ENCODE measurements around the gene BAG3. TPM values are rescaled to one million over a fixed set of nuclear protein-coding genes. Genes with fewer than 3 reads are reported as not detected.

The BAG3 gene
- total RNA-seq, 1 donor from 2014 or later = 2.3 TPM

- Histone ChIP-seq H3K4me3 (no peak overlapping the region), H3K4me2 (no peak overlapping the region), H3K9ac (no peak overlapping the region), H3K4me1 (peaks cover 29% of the 10 kb centered on the region), H3K79me2 (ENCODE audit: low read depth) (peaks cover 29% of the 10 kb centered on the region), H2AFZ (replicated peaks) (no peak overlapping the region), H3K9me3 (ENCODE audit: low read depth) (no peaks in the 10 kb centered on the region), H3K36me3 (no peaks in the 10 kb centered on the region), H3K27ac (peak overlapping the region; percentile 13), H3F3A (ENCODE audit: low read depth) (peaks cover 13% of the 10 kb centered on the region), H4K20me1 (ENCODE audit: low read depth) (peaks cover 41% of the 10 kb centered on the region), H3K27me3 (peaks cover 6% of the 10 kb centered on the region)
- TF ChIP-seq EZH2 (IDR thresholded peaks at IDR 0.05) (no peak), EZH2phosphoT487 (IDR thresholded peaks at IDR 0.05) (no peak), CTCF (IDR thresholded peaks at IDR 0.05) (no peak)
- Mint-ChIP-seq H3K4me1 (peaks cover 56% of the 10 kb centered on the region), H3K4me3 (no peak overlapping the region), H3K27me3 (ENCODE audit: insufficient read depth, low read depth) (peaks cover 2% of the 10 kb centered on the region), H3K9me3 (no peaks in the 10 kb centered on the region), H3K27ac (no peak overlapping the region), H3K36me3 (peaks cover 10% of the 10 kb centered on the region)
- DNase-seq (ENCODE audit: low spot score) = no peak
Observed at GRCh38 chr10:119656760-119657159, 5.6 kb downstream of the BAG3 start.

GRCh38 chr10:119657725-119658124 is 6.5 kb downstream of the BAG3 start:
- H3K4me1 ChIP-seq = peaks cover 23% of the 10 kb centered on the region
- Mint-ChIP-seq H3K4me1 (peaks cover 54% of the 10 kb centered on the region), H3K27ac (no peak overlapping the region), H3K27me3 (ENCODE audit: insufficient read depth, low read depth) (peaks cover 2% of the 10 kb centered on the region), H3K36me3 (peaks cover 10% of the 10 kb centered on the region), H3K4me3 (no peak overlapping the region), H3K9me3 (no peaks in the 10 kb centered on the region)
- no peak overlapping the region for H2AFZ ChIP-seq (replicated peaks)
- H4K20me1 ChIP-seq (ENCODE audit: low read depth) = peaks cover 34% of the 10 kb centered on the region
- no peak overlapping the region for H3K9ac ChIP-seq
- peak overlapping the region; percentile 46 for H3K4me2 ChIP-seq
- no peaks in the 10 kb centered on the region for H3K27me3 ChIP-seq
- peaks cover 20% of the 10 kb centered on the region for H3K79me2 ChIP-seq (ENCODE audit: low read depth)
- peak overlapping the region; percentile 13 for H3K27ac ChIP-seq
- no peak overlapping the region for H3K4me3 ChIP-seq
- DNase-seq (ENCODE audit: low spot score) = no peak
- peaks cover 13% of the 10 kb centered on the region for H3F3A ChIP-seq (ENCODE audit: low read depth)
- H3K36me3 ChIP-seq = no peaks in the 10 kb centered on the region
- no peak for TF ChIP-seq CTCF (IDR thresholded peaks at IDR 0.05)
- no peak for TF ChIP-seq EZH2 (IDR thresholded peaks at IDR 0.05)
- no peak for TF ChIP-seq EZH2phosphoT487 (IDR thresholded peaks at IDR 0.05)
- no peaks in the 10 kb centered on the region for H3K9me3 ChIP-seq (ENCODE audit: low read depth)

- peaks cover 29% of the 10 kb centered on the region for H4K20me1 ChIP-seq (ENCODE audit: low read depth)
- peaks cover 49% of the 10 kb centered on the region for H3K4me1 Mint-ChIP-seq
- H3K27ac Mint-ChIP-seq = no peak overlapping the region
- no peak overlapping the region for H2AFZ ChIP-seq (replicated peaks)
- H3K4me1 ChIP-seq = peaks cover 17% of the 10 kb centered on the region
- no peak overlapping the region for H3K4me2 ChIP-seq
- no peaks in the 10 kb centered on the region for H3K9me3 ChIP-seq (ENCODE audit: low read depth)
- no peak overlapping the region for H3K4me3 ChIP-seq
- no peak overlapping the region for H3K9ac ChIP-seq
- H3K27me3 Mint-ChIP-seq (ENCODE audit: insufficient read depth, low read depth) = peaks cover 2% of the 10 kb centered on the region
- H3K4me3 Mint-ChIP-seq = no peak overlapping the region
- H3F3A ChIP-seq (ENCODE audit: low read depth) = peaks cover 11% of the 10 kb centered on the region
- no peaks in the 10 kb centered on the region for H3K9me3 Mint-ChIP-seq
- no peak overlapping the region for H3K27ac ChIP-seq
- peak; percentile 36 for DNase-seq (ENCODE audit: low spot score)
- no peaks in the 10 kb centered on the region for H3K36me3 ChIP-seq
- peaks cover 10% of the 10 kb centered on the region for H3K36me3 Mint-ChIP-seq
- H3K27me3 ChIP-seq = no peaks in the 10 kb centered on the region
- H3K79me2 ChIP-seq (ENCODE audit: low read depth) = peaks cover 15% of the 10 kb centered on the region
- TF ChIP-seq EZH2phosphoT487 (IDR thresholded peaks at IDR 0.05) (no peak), CTCF (IDR thresholded peaks at IDR 0.05) (no peak), EZH2 (IDR thresholded peaks at IDR 0.05) (no peak)
Observed at GRCh38 chr10:119658274-119658673, 7.1 kb downstream of the BAG3 start.
